Prostate gland (tissue), 2 donors: ENCODE measurements around the gene TMEM33. TPM values are rescaled to one million over a fixed set of nuclear protein-coding genes. Genes with fewer than 3 reads are reported as not detected.

Source experiments
- DNase-seq: peaks from one replicate; pipeline ENCODE4 v3.0.0-alpha.2; 2019; ENCODE audit warnings: low spot score
- H3K27ac ChIP-seq, 2 donors: fragments of 200-600 bp; sonication (generic); 2 replicates each; pipeline ENCODE4 v1.5.1; 2017 to 2019
- H3K27me3 ChIP-seq: fragments of 200-600 bp; sonication (generic); replicated peaks from 2 replicates; pipeline ENCODE4 v1.5.1; 2019; ENCODE audit not compliant: insufficient read depth
- H3K36me3 ChIP-seq, 2 donors: fragments of 200-600 bp; sonication (generic); 1 replicate in 1 of 2; 2 replicates in 1 of 2; pipeline versions ENCODE4 v1.5.1 to v1.8.1; 2017 to 2019
- H3K4me1 ChIP-seq: fragments of 200-600 bp; sonication (generic); replicated peaks from 2 replicates; pipeline ENCODE4 v1.5.1; 2019
- H3K4me3 ChIP-seq, 2 donors: fragments of 200-600 bp; sonication (generic); 2 replicates each; pipeline ENCODE4 v1.5.1; 2017 to 2019
- H3K9me3 ChIP-seq: fragments of 200-600 bp; sonication (generic); 2 replicates; pipeline ENCODE4 v1.5.1; 2017
- CTCF ChIP-seq, 4 experiments: fragments of 200-600 bp in 2 of 4; fragments of 450-650 bp in 2 of 4; sonication (generic) in 2 of 4; IDR thresholded peaks; 1 replicate in 3 of 4; 2 replicates in 1 of 4; pipeline ENCODE4 v1.5.1; 2016 to 2019; ENCODE audit warnings: antibody characterized with exemption in 4 of 4, mild to moderate bottlenecking in 2 of 4, moderate library complexity in 2 of 4
- POLR2A ChIP-seq: fragments of 450-650 bp; IDR thresholded peaks from one replicate; pipeline ENCODE4 v1.6.1; 2016; ENCODE audit warnings: antibody characterized with exemption, mild to moderate bottlenecking
- POLR2AphosphoS5 ChIP-seq: sonication (generic); formaldehyde crosslinking; IDR thresholded peaks from one replicate; pipeline ENCODE4 v1.6.1; 2017; ENCODE audit warnings: antibody characterized with exemption
- WGBS: methylation state at CpG from one replicate; pipeline ENCODE4 v1.1.5; 2018; 5-methylcytosine and 5-hydroxymethylcytosine counted together
- intact Hi-C: fragments of 100-400 bp; cut with DNase I; formaldehyde crosslinking; loops from one replicate; pipeline ENCODE4 v1.14.2; 2022
- total RNA-seq, 2 donors: library from RNA; depleted of rRNA; stranded (reverse); fragments of >200 nt; gene quantifications; one replicate each; pipeline ENCODE4 v1.1.0, GENCODE V29; 2016

TMEM33 gene
- total RNA-seq: 10 to 100 TPM; 36.5 to 77.7 TPM

- H3K4me3 ChIP-seq: peak within 1 kb of the TSS; percentile 65 to 72
- no peaks in the 10 kb centered on the region for H3K9me3 ChIP-seq
- WGBS: 2% methylated on average over 46 of the region's 49 CpGs
- DNase-seq: peak; percentile 89
- intact Hi-C loops: loop anchor here (5.0 kb wide), 1 partner anchor 57 kb away; the partner anchor contains the start of gene SLC30A9
- TF ChIP-seq CTCF (IDR thresholded peaks at IDR 0.05) (peak in 2 of 4 experiments; percentile 37 to 48), POLR2AphosphoS5 (peak; percentile 94), POLR2A (peak; percentile 58)
- no peaks in the 10 kb centered on the region for H3K36me3 ChIP-seq
- H3K27ac ChIP-seq: peak within 1 kb of the TSS; percentile 58 to 61
- H3K27me3 ChIP-seq: no peaks in the 10 kb centered on the region
- no peaks in the 10 kb centered on the region for H3K4me1 ChIP-seq
Measured at GRCh38 chr4:41934901-41935651, at the start of gene TMEM33. Gene TMEM33 (plus strand): TSS chr4:41935429. CDS start chr4:41935485, 56 bp downstream.

GRCh38 chr4:41885456-41885855, 49.8 kb upstream of the TMEM33 start:
- no peak overlapping the region for H3K4me3 ChIP-seq
- TF ChIP-seq POLR2AphosphoS5 (no peak), POLR2A (no peak), CTCF (IDR thresholded peaks at IDR 0.05) (no peak)
- WGBS: 73% methylated on average over 1 of the region's 1 CpG
- H3K4me1 ChIP-seq: peaks cover 14% of the 10 kb centered on the region
- H3K36me3 ChIP-seq: no peaks in the 10 kb centered on the region
- H3K27me3 ChIP-seq: peaks cover 16% of the 10 kb centered on the region
- no peaks in the 10 kb centered on the region for H3K9me3 ChIP-seq
- no peak for DNase-seq
- no peak overlapping the region for H3K27ac ChIP-seq
- intact Hi-C loops: loop anchor here (5.0 kb wide), 1 partner anchor 623 kb away; no protein-coding TSS in a partner anchor

- Histone ChIP-seq H3K27ac (no peak overlapping the region), H3K36me3 (no peaks in the 10 kb centered on the region), H3K9me3 (no peaks in the 10 kb centered on the region), H3K27me3 (peaks cover under 1% of the 10 kb centered on the region), H3K4me1 (peaks cover 4% of the 10 kb centered on the region), H3K4me3 (no peak overlapping the region)
- no peak for DNase-seq
- intact Hi-C loops: loop anchor here (5.0 kb wide), 1 partner anchor 625 kb away; no protein-coding TSS in a partner anchor
- TF ChIP-seq POLR2A (no peak), POLR2AphosphoS5 (no peak), CTCF (IDR thresholded peaks at IDR 0.05) (no peak)
- WGBS: 77% methylated on average over 2 of the region's 2 CpGs
Measured at GRCh38 chr4:41887277-41887676, 48.0 kb upstream of the TMEM33 start.

GRCh38 chr4:41887821-41888686, 47.2 kb upstream of the TMEM33 start:
- intact Hi-C loops: loop anchor here (5.0 kb wide), 1 partner anchor 626 kb away; no protein-coding TSS in a partner anchor
- Histone ChIP-seq H3K27me3 (no peaks in the 10 kb centered on the region), H3K9me3 (no peaks in the 10 kb centered on the region), H3K27ac (no peak overlapping the region), H3K4me3 (no peak overlapping the region), H3K36me3 (no peaks in the 10 kb centered on the region), H3K4me1 (no peaks in the 10 kb centered on the region)
- WGBS: 16% methylated on average over 3 of the region's 3 CpGs
- TF ChIP-seq POLR2A: no peak
- TF ChIP-seq CTCF (IDR thresholded peaks at IDR 0.05): peak; percentile 64 to 91 (median 76)
- DNase-seq: no peak
